GM10847 (cell line): ENCODE data around the gene TCP11L2.

ENCODE experiments used
- POLR2A ChIP-seq: IDR thresholded peaks from 2 replicates; pipeline ENCODE4 v1.6.1; 2011; ENCODE audit not compliant: insufficient read length; ENCODE audit errors: extremely low read depth

TCP11L2 gene

GRCh38 chr12:106296179-106296877 is 6.2 kb upstream of the TCP11L2 start:
- no peak for TF ChIP-seq POLR2A

GRCh38 chr12:106297075-106297474 is 5.5 kb upstream of the TCP11L2 start:
- no peak for TF ChIP-seq POLR2A

GRCh38 chr12:106297681-106298080 is 4.9 kb upstream of the TCP11L2 start:
- TF ChIP-seq POLR2A, result no peak

- no peak for TF ChIP-seq POLR2A
Observed at GRCh38 chr12:106299202-106299774, 3.2 kb upstream of the TCP11L2 start.

GRCh38 chr12:106300761-106301160 is 1.8 kb upstream of the TCP11L2 start:
- TF ChIP-seq POLR2A, result no peak

GRCh38 chr12:106301241-106301610 is 1.3 kb upstream of the TCP11L2 start:
- TF ChIP-seq POLR2A, result no peak

- no peak for TF ChIP-seq POLR2A
Observed at GRCh38 chr12:106301611-106302321, 767 bp upstream of the TCP11L2 start.

- no peak for TF ChIP-seq POLR2A
Observed at GRCh38 chr12:106303202-106303820, 778 bp downstream of the TCP11L2 start.

GRCh38 chr12:106304001-106304421 is 1.5 kb downstream of the TCP11L2 start:
- no peak for TF ChIP-seq POLR2A

- no peak for TF ChIP-seq POLR2A
Observed at GRCh38 chr12:106304797-106305196, 2.3 kb downstream of the TCP11L2 start.

- no peak for TF ChIP-seq POLR2A
Observed at GRCh38 chr12:106305376-106305775, 2.8 kb downstream of the TCP11L2 start.

- TF ChIP-seq POLR2A, result no peak
Observed at GRCh38 chr12:106307181-106307580, 4.6 kb downstream of the TCP11L2 start.

GRCh38 chr12:106308121-106308520 is 5.6 kb downstream of the TCP11L2 start:
- no peak for TF ChIP-seq POLR2A

GRCh38 chr12:106308611-106309010 is 6.1 kb downstream of the TCP11L2 start:
- TF ChIP-seq POLR2A, result no peak

GRCh38 chr12:106309671-106310505 is 7.4 kb downstream of the TCP11L2 start:
- TF ChIP-seq POLR2A, result no peak
